Brain microvascular endothelial cell (primary cell): Measurements from ENCODE around the gene PRIMPOL.

Experiments used
- DNase-seq: peaks from one replicate; pipeline ENCODE4 v3.0.0-alpha.2; 2020
- H3K27ac ChIP-seq: fragments of 250-450 bp; sonication (Bioruptor Pico); 2 replicates; pipeline ENCODE4 v1.5.1; 2020; ENCODE audit warnings: mild to moderate bottlenecking, moderate library complexity
- H3K27me3 ChIP-seq: fragments of 250-450 bp; sonication (Bioruptor Pico); replicated peaks from 2 replicates; pipeline ENCODE4 v1.5.1; 2020; ENCODE audit warnings: mild to moderate bottlenecking
- H3K36me3 ChIP-seq: fragments of 250-450 bp; sonication (Bioruptor Pico); replicated peaks from 2 replicates; pipeline ENCODE4 v1.5.1; 2020; ENCODE audit warnings: mild to moderate bottlenecking
- H3K4me3 ChIP-seq: 2 replicates; pipeline ENCODE4 v1.5.1; 2011; ENCODE audit warnings: low read depth, mild to moderate bottlenecking, control low read depth, low read length, moderate library complexity
- in situ Hi-C: cut with HindIII; loops from 2 replicates; pipeline ENCODE4 v1.10.0; 2017; ENCODE audit warnings: low sequenced_read_pairs, low pct_ligation_motif_present
- TF ChIP-seq, protein P1 (sequence below): IDR thresholded peaks from 2 replicates; pipeline ENCODE4 v1.5.1; 2011; ENCODE audit warnings: low read depth, mild to moderate bottlenecking, moderate library complexity, low read length, control low read depth, inconsistent platforms; ENCODE audit errors: missing control alignments

Gene PRIMPOL

DNA sequence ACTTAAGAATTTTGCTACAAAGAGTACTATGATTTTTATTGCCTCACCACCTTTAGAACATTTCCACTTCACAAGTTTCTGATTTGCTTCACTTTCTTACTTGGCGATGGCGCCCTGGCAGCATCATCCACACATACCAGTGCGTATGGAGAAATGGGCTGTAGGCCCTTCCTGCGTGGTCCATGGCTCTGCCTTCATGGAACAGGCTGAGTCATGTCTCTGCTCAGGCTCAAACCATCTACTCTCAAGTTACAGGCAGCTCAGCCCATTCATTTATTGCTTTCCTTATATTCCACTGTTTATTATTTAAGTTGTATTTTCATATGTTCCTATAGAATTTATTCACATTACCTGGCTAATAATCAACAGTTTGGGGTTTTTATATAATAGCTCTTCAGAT is 21.4 kb upstream of the PRIMPOL start:
- Histone ChIP-seq H3K27ac (no peak overlapping the region), H3K36me3 (peaks cover 36% of the 10 kb centered on the region), H3K27me3 (no peaks in the 10 kb centered on the region), H3K4me3 (no peak overlapping the region)
- in situ Hi-C loops = no loop called here
- no peak for DNase-seq
- TF ChIP-seq, protein P1, sequence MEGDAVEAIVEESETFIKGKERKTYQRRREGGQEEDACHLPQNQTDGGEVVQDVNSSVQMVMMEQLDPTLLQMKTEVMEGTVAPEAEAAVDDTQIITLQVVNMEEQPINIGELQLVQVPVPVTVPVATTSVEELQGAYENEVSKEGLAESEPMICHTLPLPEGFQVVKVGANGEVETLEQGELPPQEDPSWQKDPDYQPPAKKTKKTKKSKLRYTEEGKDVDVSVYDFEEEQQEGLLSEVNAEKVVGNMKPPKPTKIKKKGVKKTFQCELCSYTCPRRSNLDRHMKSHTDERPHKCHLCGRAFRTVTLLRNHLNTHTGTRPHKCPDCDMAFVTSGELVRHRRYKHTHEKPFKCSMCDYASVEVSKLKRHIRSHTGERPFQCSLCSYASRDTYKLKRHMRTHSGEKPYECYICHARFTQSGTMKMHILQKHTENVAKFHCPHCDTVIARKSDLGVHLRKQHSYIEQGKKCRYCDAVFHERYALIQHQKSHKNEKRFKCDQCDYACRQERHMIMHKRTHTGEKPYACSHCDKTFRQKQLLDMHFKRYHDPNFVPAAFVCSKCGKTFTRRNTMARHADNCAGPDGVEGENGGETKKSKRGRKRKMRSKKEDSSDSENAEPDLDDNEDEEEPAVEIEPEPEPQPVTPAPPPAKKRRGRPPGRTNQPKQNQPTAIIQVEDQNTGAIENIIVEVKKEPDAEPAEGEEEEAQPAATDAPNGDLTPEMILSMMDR = no peak

DNA sequence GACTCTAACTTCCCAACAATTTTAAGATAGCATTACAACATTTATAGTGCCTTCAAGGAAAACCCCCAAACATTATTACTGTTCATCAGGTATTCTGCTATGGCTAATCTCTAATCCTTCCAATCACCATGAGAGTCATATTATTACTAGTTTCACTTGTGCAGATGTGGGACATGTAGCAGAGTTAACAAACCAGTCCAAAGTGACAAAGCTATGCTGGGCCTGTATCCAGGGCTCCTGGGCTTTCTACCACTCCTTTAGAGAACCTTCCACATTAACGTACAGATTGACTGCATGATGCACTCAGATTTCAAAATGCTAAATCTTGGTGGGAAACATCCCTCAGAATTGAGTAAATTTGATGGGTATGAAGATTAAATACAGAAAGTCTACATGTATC is 16.7 kb upstream of the PRIMPOL start:
- no peak overlapping the region for H3K4me3 ChIP-seq
- peaks cover 57% of the 10 kb centered on the region for H3K36me3 ChIP-seq
- no peaks in the 10 kb centered on the region for H3K27me3 ChIP-seq
- in situ Hi-C loops = no loop called here
- TF ChIP-seq, protein P1 = no peak
- no peak overlapping the region for H3K27ac ChIP-seq
- no peak for DNase-seq

DNA sequence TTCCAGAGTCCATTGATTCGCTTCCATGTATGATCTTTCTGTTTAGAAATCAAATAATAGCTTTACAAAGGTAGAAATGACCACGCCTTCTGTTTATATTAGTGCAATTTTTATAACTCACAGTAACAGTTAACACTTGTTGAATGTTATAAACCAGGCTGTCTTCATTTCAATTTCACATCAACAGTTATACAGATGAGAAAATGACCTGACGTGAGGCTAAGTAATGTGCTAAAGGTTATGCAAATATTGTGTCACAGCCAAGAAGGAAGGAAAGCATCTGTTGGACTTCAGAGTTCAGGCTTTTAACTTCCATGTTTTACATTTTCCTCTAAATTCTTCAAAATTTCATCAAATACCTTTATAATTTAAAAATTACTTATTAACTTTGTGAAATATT is 14.2 kb upstream of the PRIMPOL start:
- Histone ChIP-seq H3K4me3 (no peak overlapping the region), H3K36me3 (peaks cover 45% of the 10 kb centered on the region), H3K27me3 (no peaks in the 10 kb centered on the region), H3K27ac (no peak overlapping the region)
- no peak for DNase-seq
- in situ Hi-C loops = no loop called here
- TF ChIP-seq, protein P1 = no peak

DNA sequence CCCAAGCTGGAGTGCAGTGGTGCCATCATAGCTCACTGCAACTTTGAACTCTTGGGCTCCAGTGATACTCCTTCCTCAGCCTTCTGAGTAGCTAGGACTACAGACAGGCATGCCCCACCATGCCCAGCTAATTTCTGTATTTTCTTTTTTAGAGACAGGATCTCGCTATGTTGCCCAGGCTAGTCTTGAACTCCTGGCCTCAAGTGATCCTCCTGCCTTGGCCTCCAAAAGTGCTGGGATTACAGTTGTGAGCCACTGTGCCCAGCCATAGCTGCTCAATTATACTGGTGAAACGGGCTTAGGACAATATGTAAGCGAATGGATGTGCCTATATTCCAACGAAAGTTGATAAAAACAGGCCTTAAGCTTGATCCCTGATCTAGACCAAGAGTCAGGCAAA is 13.4 kb upstream of the PRIMPOL start:
- Histone ChIP-seq H3K36me3 (peaks cover 40% of the 10 kb centered on the region), H3K4me3 (no peak overlapping the region), H3K27ac (no peak overlapping the region), H3K27me3 (no peaks in the 10 kb centered on the region)
- TF ChIP-seq, protein P1 = no peak
- DNase-seq = no peak
- in situ Hi-C loops = no loop called here

DNA sequence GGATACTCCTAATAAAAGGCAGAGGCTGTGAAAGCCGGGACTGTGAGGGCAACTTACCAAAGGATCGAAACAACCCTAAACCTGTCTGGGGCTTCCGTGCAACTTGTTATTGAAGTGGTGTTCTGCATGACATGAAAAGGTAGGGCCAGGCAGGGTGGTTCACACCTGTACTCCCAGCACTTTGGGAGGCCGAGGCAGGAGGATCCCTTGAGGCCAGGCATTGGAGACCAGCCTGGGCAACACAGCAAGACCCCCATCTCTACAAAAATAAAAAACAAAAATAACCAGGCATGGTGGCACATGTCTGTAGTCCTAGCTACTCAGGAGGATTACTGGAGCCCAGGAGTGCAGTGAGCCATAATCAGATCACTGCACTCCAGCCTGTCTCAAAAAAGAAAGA is 12.6 kb upstream of the PRIMPOL start:
- Histone ChIP-seq H3K4me3 (no peak overlapping the region), H3K27ac (no peak overlapping the region), H3K36me3 (peaks cover 37% of the 10 kb centered on the region), H3K27me3 (no peaks in the 10 kb centered on the region)
- TF ChIP-seq, protein P1 = no peak
- DNase-seq = no peak
- in situ Hi-C loops = no loop called here

DNA sequence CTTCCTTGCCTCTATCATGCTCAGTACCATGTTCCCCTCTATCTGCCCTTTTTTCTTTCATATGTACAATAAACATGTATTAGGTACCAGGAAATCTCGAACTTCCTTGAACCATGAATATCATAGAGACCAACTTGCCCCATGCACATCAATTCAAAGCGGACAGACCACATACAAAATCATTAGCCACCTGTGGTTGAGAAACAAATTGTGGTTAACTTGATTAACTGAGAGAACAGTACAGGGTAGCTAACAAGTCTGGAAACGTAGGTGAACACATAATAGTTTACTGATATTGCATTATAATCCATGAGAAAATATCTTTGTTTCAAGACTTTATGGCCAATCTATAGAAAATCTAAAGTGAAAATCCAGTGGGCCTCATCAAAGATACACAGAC is 8.5 kb upstream of the PRIMPOL start:
- Histone ChIP-seq H3K27me3 (no peaks in the 10 kb centered on the region), H3K4me3 (no peak overlapping the region), H3K36me3 (peaks cover 26% of the 10 kb centered on the region), H3K27ac (no peak overlapping the region)
- in situ Hi-C loops = no loop called here
- no peak for DNase-seq
- TF ChIP-seq, protein P1 = no peak
